Large intestine (tissue), 3 donors: ENCODE results near the gene TP53I13. TPM values are rescaled to one million over a fixed set of nuclear protein-coding genes. Genes with fewer than 3 reads are reported as not detected.
A peak's percentile ranks its signal among the peaks of the same experiment; 100 is the strongest.

Experiments used
- DNase-seq, 2 donors: peaks; one replicate each; pipeline versions ENCODE4 v3.0.0 to v3.0.0-alpha.2; 2013
- H3K27ac ChIP-seq: one replicate; pipeline ENCODE4 v1.5.1; 2013; ENCODE audit warnings: low read length
- H3K27me3 ChIP-seq: 2 replicates; pipeline ENCODE4 v1.6.1; 2013; ENCODE audit warnings: low read length; ENCODE audit not compliant: control insufficient read depth, insufficient read depth
- H3K36me3 ChIP-seq: 2 replicates; pipeline ENCODE4 v1.6.1; 2013; ENCODE audit warnings: low read length; ENCODE audit not compliant: control insufficient read depth, insufficient read depth
- H3K4me1 ChIP-seq: one replicate; pipeline ENCODE4 v1.6.1; 2013; ENCODE audit warnings: low read length; ENCODE audit not compliant: control insufficient read depth, insufficient read depth
- H3K4me3 ChIP-seq: one replicate; pipeline ENCODE4 v1.5.1; 2013; ENCODE audit warnings: low read length
- H3K9me3 ChIP-seq: one replicate; pipeline ENCODE4 v1.6.1; 2013; ENCODE audit warnings: mild to moderate bottlenecking, low read depth, low read length, moderate library complexity; ENCODE audit not compliant: control insufficient read depth
- WGBS: methylation state at CpG from one replicate; pipeline ENCODE4 v1.1.5; 2013; ENCODE audit warnings: low lambda C conversion rate; ENCODE audit not compliant: insufficient coverage; 5-methylcytosine and 5-hydroxymethylcytosine counted together
- polyA plus RNA-seq: library from polyadenylated mRNA; unstranded; fragments of 120-200 nt; gene quantifications from one replicate; pipeline ENCODE4 v1.2.1, GENCODE V29; 2013

The TP53I13 gene
- polyA plus RNA-seq, 1 donor = 77.0 TPM

- no CpG with 5 or more reads among the region's 12 CpGs for WGBS
- H3K4me1 ChIP-seq = peaks cover 36% of the 10 kb centered on the region
- peaks cover 10% of the 10 kb centered on the region for H3K9me3 ChIP-seq
- H3K36me3 ChIP-seq = no peaks in the 10 kb centered on the region
- DNase-seq = no peak
- peaks cover 56% of the 10 kb centered on the region for H3K27me3 ChIP-seq
- H3K4me3 ChIP-seq = no peak overlapping the region
- no peak overlapping the region for H3K27ac ChIP-seq
Observed at GRCh38 chr17:29612094-29612403, 43.5 kb downstream of the TP53I13 start.

GRCh38 chr17:29612404-29613280 lies 44.1 kb downstream of the TP53I13 start:
- peak overlapping the region; percentile 7 for H3K4me3 ChIP-seq
- DNase-seq = no peak
- H3K36me3 ChIP-seq = no peaks in the 10 kb centered on the region
- H3K27me3 ChIP-seq = peaks cover 62% of the 10 kb centered on the region
- WGBS = no CpG with 5 or more reads among the region's 85 CpGs
- peaks cover 16% of the 10 kb centered on the region for H3K9me3 ChIP-seq
- peaks cover 42% of the 10 kb centered on the region for H3K4me1 ChIP-seq
- no peak overlapping the region for H3K27ac ChIP-seq

- Histone ChIP-seq H3K27me3 (peaks cover 69% of the 10 kb centered on the region), H3K36me3 (no peaks in the 10 kb centered on the region), H3K9me3 (peaks cover 18% of the 10 kb centered on the region), H3K4me1 (peaks cover 47% of the 10 kb centered on the region), H3K4me3 (peak overlapping the region; percentile 25), H3K27ac (no peak overlapping the region)
- no CpG with 5 or more reads among the region's 50 CpGs for whole genome bisulfite sequencing
- peak; percentile 88 to 89 for DNase-seq
Observed at GRCh38 chr17:29613352-29613837, 44.9 kb downstream of the TP53I13 start.

- peaks cover 47% of the 10 kb centered on the region for H3K4me1 ChIP-seq
- H3K27me3 ChIP-seq = peaks cover 74% of the 10 kb centered on the region
- no peaks in the 10 kb centered on the region for H3K36me3 ChIP-seq
- WGBS = no CpG with 5 or more reads among the region's 13 CpGs
- peak overlapping the region; percentile 25 for H3K4me3 ChIP-seq
- H3K27ac ChIP-seq = no peak overlapping the region
- DNase-seq = no peak
- H3K9me3 ChIP-seq = peaks cover 18% of the 10 kb centered on the region
Observed at GRCh38 chr17:29613856-29614255, 45.4 kb downstream of the TP53I13 start.

- no peak overlapping the region for H3K4me3 ChIP-seq
- H3K27ac ChIP-seq = no peak overlapping the region
- WGBS = no CpG with 5 or more reads among the region's 16 CpGs
- peaks cover 18% of the 10 kb centered on the region for H3K9me3 ChIP-seq
- H3K36me3 ChIP-seq = no peaks in the 10 kb centered on the region
- H3K27me3 ChIP-seq = peaks cover 80% of the 10 kb centered on the region
- DNase-seq = no peak
- H3K4me1 ChIP-seq = peaks cover 47% of the 10 kb centered on the region
Observed at GRCh38 chr17:29614349-29615047, 46.0 kb downstream of the TP53I13 start.

- no CpG with 5 or more reads among the region's 15 CpGs for WGBS
- DNase-seq = no peak
- no peaks in the 10 kb centered on the region for H3K36me3 ChIP-seq
- H3K9me3 ChIP-seq = peaks cover 18% of the 10 kb centered on the region
- peak overlapping the region; percentile 20 for H3K4me3 ChIP-seq
- no peak overlapping the region for H3K27ac ChIP-seq
- H3K4me1 ChIP-seq = peaks cover 47% of the 10 kb centered on the region
- H3K27me3 ChIP-seq = peaks cover 85% of the 10 kb centered on the region
Observed at GRCh38 chr17:29615048-29615385, 46.5 kb downstream of the TP53I13 start.

- WGBS = no CpG with 5 or more reads among the region's 74 CpGs
- DNase-seq = peak; percentile 79 to 82
- no peaks in the 10 kb centered on the region for H3K36me3 ChIP-seq
- peaks cover 18% of the 10 kb centered on the region for H3K9me3 ChIP-seq
- H3K27me3 ChIP-seq = peaks cover 92% of the 10 kb centered on the region
- H3K4me1 ChIP-seq = peaks cover 47% of the 10 kb centered on the region
- no peak overlapping the region for H3K27ac ChIP-seq
- H3K4me3 ChIP-seq = peak overlapping the region; percentile 39
Observed at GRCh38 chr17:29615492-29616299, 47.2 kb downstream of the TP53I13 start.

- WGBS = no CpG with 5 or more reads among the region's 32 CpGs
- Histone ChIP-seq H3K4me1 (peaks cover 47% of the 10 kb centered on the region), H3K4me3 (peak overlapping the region; percentile 39), H3K27me3 (peaks cover 94% of the 10 kb centered on the region), H3K36me3 (no peaks in the 10 kb centered on the region), H3K27ac (no peak overlapping the region), H3K9me3 (peaks cover 18% of the 10 kb centered on the region)
- DNase-seq = no peak
Observed at GRCh38 chr17:29616300-29617048, 48.0 kb downstream of the TP53I13 start.

GRCh38 chr17:29617125-29617480 lies 48.6 kb downstream of the TP53I13 start:
- DNase-seq = peak in 1 of 2 donors; percentile 56
- Histone ChIP-seq H3K27ac (no peak overlapping the region), H3K9me3 (peaks cover 18% of the 10 kb centered on the region), H3K27me3 (peaks cover 94% of the 10 kb centered on the region), H3K4me3 (peak overlapping the region; percentile 31), H3K36me3 (no peaks in the 10 kb centered on the region), H3K4me1 (peaks cover 48% of the 10 kb centered on the region)
- WGBS = no CpG with 5 or more reads among the region's 16 CpGs
